ENCODE data around the gene AFTPH. TPM values are rescaled to one million over a fixed set of nuclear protein-coding genes. Genes with fewer than 3 reads are reported as not detected.
A peak's percentile ranks its signal among the peaks of the same experiment; 100 is the strongest.

AFTPH gene
- 21.7 to 22.9 TPM (median 22.2 TPM) in 3 replicates for total RNA-seq

GRCh38 chr2:64523666-64524603 lies at the start of gene AFTPH:
AFTPH (plus strand) TSS chr2:64524328; CDS start chr2:64551475, 27,147 bp downstream.
- Mint-ChIP-seq H3K27ac (peak within 1 kb of the TSS; percentile 99), H3K36me3 (no peaks in the 10 kb centered on the region), H3K27me3 (ENCODE audit: low read depth) (peaks cover 3% of the 10 kb centered on the region), H3K4me3 (peak within 1 kb of the TSS; percentile 99), H3K9me3 (no peaks in the 10 kb centered on the region), H3K4me1 (peaks cover 27% of the 10 kb centered on the region)
- TF ChIP-seq CTCF (IDR thresholded peaks at IDR 0.05; ENCODE audit: unreplicated experiment): no peak
- DNase-seq (ENCODE audit: low spot score in 2 of 2, unreplicated experiment in 2 of 2): peak; percentile 98

GRCh38 chr2:64474636-64475035 lies 49.5 kb upstream of the AFTPH start:
- H3K4me3 Mint-ChIP-seq: no peak overlapping the region
- H3K36me3 Mint-ChIP-seq: no peaks in the 10 kb centered on the region
- no peak overlapping the region for H3K27ac Mint-ChIP-seq
- DNase-seq (ENCODE audit: low spot score in 2 of 2, unreplicated experiment in 2 of 2): no peak
- H3K9me3 Mint-ChIP-seq: no peaks in the 10 kb centered on the region
- H3K27me3 Mint-ChIP-seq (ENCODE audit: low read depth): no peaks in the 10 kb centered on the region
- peaks cover 6% of the 10 kb centered on the region for H3K4me1 Mint-ChIP-seq
- TF ChIP-seq CTCF (IDR thresholded peaks at IDR 0.05; ENCODE audit: unreplicated experiment): no peak

GRCh38 chr2:64477037-64477436 lies 47.1 kb upstream of the AFTPH start:
- Mint-ChIP-seq H3K9me3 (no peaks in the 10 kb centered on the region), H3K4me1 (no peaks in the 10 kb centered on the region), H3K4me3 (no peak overlapping the region), H3K27ac (no peak overlapping the region), H3K36me3 (no peaks in the 10 kb centered on the region), H3K27me3 (ENCODE audit: low read depth) (no peaks in the 10 kb centered on the region)
- no peak for DNase-seq (ENCODE audit: low spot score in 2 of 2, unreplicated experiment in 2 of 2)
- TF ChIP-seq CTCF (IDR thresholded peaks at IDR 0.05; ENCODE audit: unreplicated experiment): no peak

- no peaks in the 10 kb centered on the region for H3K9me3 Mint-ChIP-seq
- H3K36me3 Mint-ChIP-seq: no peaks in the 10 kb centered on the region
- no peak for TF ChIP-seq CTCF (IDR thresholded peaks at IDR 0.05; ENCODE audit: unreplicated experiment)
- no peaks in the 10 kb centered on the region for H3K4me1 Mint-ChIP-seq
- H3K27ac Mint-ChIP-seq: no peak overlapping the region
- no peak for DNase-seq (ENCODE audit: low spot score in 2 of 2, unreplicated experiment in 2 of 2)
- no peaks in the 10 kb centered on the region for H3K27me3 Mint-ChIP-seq (ENCODE audit: low read depth)
- H3K4me3 Mint-ChIP-seq: no peak overlapping the region
Measured at GRCh38 chr2:64477979-64478378, 46.1 kb upstream of the AFTPH start.

GRCh38 chr2:64478502-64479230 lies 45.5 kb upstream of the AFTPH start:
- TF ChIP-seq CTCF (IDR thresholded peaks at IDR 0.05; ENCODE audit: unreplicated experiment): no peak
- no peak overlapping the region for H3K4me3 Mint-ChIP-seq
- no peaks in the 10 kb centered on the region for H3K4me1 Mint-ChIP-seq
- H3K27me3 Mint-ChIP-seq (ENCODE audit: low read depth): no peaks in the 10 kb centered on the region
- no peak for DNase-seq (ENCODE audit: low spot score in 2 of 2, unreplicated experiment in 2 of 2)
- H3K27ac Mint-ChIP-seq: no peak overlapping the region
- H3K9me3 Mint-ChIP-seq: no peaks in the 10 kb centered on the region
- no peaks in the 10 kb centered on the region for H3K36me3 Mint-ChIP-seq

Data from mesothelial cell of epicardium (in vitro differentiated cells).